SJSA1 (cell line): ENCODE data around the gene KEL. TPM values are rescaled to one million over a fixed set of nuclear protein-coding genes. Genes with fewer than 3 reads are reported as not detected.
"Not testable (repeated sequence)": the region's sequence is repeated elsewhere in the genome, so short reads cannot be mapped to it uniquely, and the experiment has no call there.

Experiments used
- DNase-seq, 2 experiments: peaks; one replicate each; pipeline ENCODE4 v3.0.0-alpha.2; 2015 to 2020; ENCODE audit warnings: low spot score in 2 of 2, low read depth in 1 of 2
- H3K27ac ChIP-seq: fragments of 250-450 bp; sonication (Bioruptor Pico); 2 replicates; pipeline ENCODE4 v1.5.1; 2020; ENCODE audit warnings: mild to moderate bottlenecking, moderate library complexity
- H3K27me3 ChIP-seq: fragments of 250-450 bp; sonication (Bioruptor Pico); replicated peaks from 2 replicates; pipeline ENCODE4 v1.5.1; 2020; ENCODE audit warnings: mild to moderate bottlenecking, moderate library complexity
- H3K36me3 ChIP-seq: fragments of 250-450 bp; sonication (Bioruptor Pico); 2 replicates; pipeline ENCODE4 v1.5.1; 2020; ENCODE audit warnings: mild to moderate bottlenecking
- H3K4me1 ChIP-seq: fragments of 250-450 bp; sonication (Bioruptor Pico); replicated peaks from 2 replicates; pipeline ENCODE4 v1.6.1; 2021; ENCODE audit warnings: mild to moderate bottlenecking
- H3K4me3 ChIP-seq: fragments of 250-450 bp; sonication (Bioruptor Pico); 2 replicates; pipeline ENCODE4 v1.5.1; 2020; ENCODE audit warnings: mild to moderate bottlenecking
- H3K9me3 ChIP-seq: fragments of 250-450 bp; sonication (Bioruptor Pico); replicated peaks from 2 replicates; pipeline ENCODE4 v1.5.1; 2020; ENCODE audit warnings: mild to moderate bottlenecking
- total RNA-seq: library from RNA; depleted of rRNA; stranded (reverse); fragments of >200 nt; shearing (Covaris generic); gene quantifications from 2 replicates; pipeline ENCODE4 v1.2.3, GENCODE V29; 2014

The KEL gene
- total RNA-seq, 1 experiment from 2014 or later: 5.1 TPM

- H3K4me1 ChIP-seq: no peaks in the 10 kb centered on the region
- H3K27me3 ChIP-seq: no peaks in the 10 kb centered on the region
- no peak overlapping the region for H3K27ac ChIP-seq
- H3K9me3 ChIP-seq: 0 out of 2 replicates have a peak, but pooled peaks cover 4% of the 10 kb centered on the region
- H3K4me3 ChIP-seq: no peak overlapping the region
- DNase-seq: no peak
- no peaks in the 10 kb centered on the region for H3K36me3 ChIP-seq
Measured at GRCh38 chr7:142983825-142984224, 21.7 kb upstream of the KEL start.

GRCh38 chr7:142978402-142978801 lies 16.2 kb upstream of the KEL start:
- not testable (repeated sequence) for H3K4me1 ChIP-seq, H3K4me3 ChIP-seq, H3K27me3 ChIP-seq, H3K36me3 ChIP-seq, H3K27ac ChIP-seq, DNase-seq, H3K9me3 ChIP-seq

GRCh38 chr7:142974626-142975025 lies 12.5 kb upstream of the KEL start:
- no peak for DNase-seq
- no peaks in the 10 kb centered on the region for H3K4me1 ChIP-seq
- H3K27me3 ChIP-seq: no peaks in the 10 kb centered on the region
- H3K9me3 ChIP-seq: no peaks in the 10 kb centered on the region
- H3K36me3 ChIP-seq: no peaks in the 10 kb centered on the region
- H3K4me3 ChIP-seq: no peak overlapping the region
- H3K27ac ChIP-seq: no peak overlapping the region

GRCh38 chr7:142969183-142969582 lies 7.0 kb upstream of the KEL start:
- H3K9me3 ChIP-seq: no peaks in the 10 kb centered on the region
- no peaks in the 10 kb centered on the region for H3K36me3 ChIP-seq
- H3K4me1 ChIP-seq: 0 out of 2 replicates have a peak, but pooled peaks cover 6% of the 10 kb centered on the region
- no peak overlapping the region for H3K4me3 ChIP-seq
- no peak for DNase-seq
- H3K27me3 ChIP-seq: no peaks in the 10 kb centered on the region
- no peak overlapping the region for H3K27ac ChIP-seq

GRCh38 chr7:142968229-142968628 lies 6.1 kb upstream of the KEL start:
- Histone ChIP-seq H3K36me3 (no peaks in the 10 kb centered on the region), H3K27ac (no peak overlapping the region), H3K4me3 (no peak overlapping the region), H3K4me1 (peaks cover 10% of the 10 kb centered on the region), H3K9me3 (no peaks in the 10 kb centered on the region), H3K27me3 (no peaks in the 10 kb centered on the region)
- no peak for DNase-seq

GRCh38 chr7:142964502-142965246 lies 2.5 kb upstream of the KEL start:
- Histone ChIP-seq H3K27ac (no peak overlapping the region), H3K27me3 (no peaks in the 10 kb centered on the region), H3K4me3 (no peak overlapping the region), H3K36me3 (no peaks in the 10 kb centered on the region), H3K9me3 (0 out of 2 replicates have a peak, but pooled peaks cover 2% of the 10 kb centered on the region), H3K4me1 (peaks cover 10% of the 10 kb centered on the region)
- no peak for DNase-seq

GRCh38 chr7:142963993-142964392 lies 1.8 kb upstream of the KEL start:
- Histone ChIP-seq H3K4me1 (peaks cover 10% of the 10 kb centered on the region), H3K27ac (no peak overlapping the region), H3K27me3 (no peaks in the 10 kb centered on the region), H3K4me3 (no peak overlapping the region), H3K9me3 (0 out of 2 replicates have a peak, but pooled peaks cover 2% of the 10 kb centered on the region), H3K36me3 (no peaks in the 10 kb centered on the region)
- DNase-seq: no peak

GRCh38 chr7:142962991-142963390 lies 828 bp upstream of the KEL start:
- Histone ChIP-seq H3K27ac (no peak overlapping the region), H3K4me1 (peaks cover 10% of the 10 kb centered on the region), H3K36me3 (no peaks in the 10 kb centered on the region), H3K4me3 (no peak overlapping the region), H3K27me3 (no peaks in the 10 kb centered on the region), H3K9me3 (0 out of 2 replicates have a peak, but pooled peaks cover 2% of the 10 kb centered on the region)
- no peak for DNase-seq

GRCh38 chr7:142961595-142961972 lies 579 bp downstream of the KEL start:
- Histone ChIP-seq H3K27me3 (no peaks in the 10 kb centered on the region), H3K27ac (no peak overlapping the region), H3K9me3 (0 out of 2 replicates have a peak, but pooled peaks cover 2% of the 10 kb centered on the region), H3K36me3 (no peaks in the 10 kb centered on the region), H3K4me3 (no peak overlapping the region), H3K4me1 (peaks cover 10% of the 10 kb centered on the region)
- no peak for DNase-seq

- H3K27ac ChIP-seq: no peak overlapping the region
- no peaks in the 10 kb centered on the region for H3K27me3 ChIP-seq
- H3K9me3 ChIP-seq: 0 out of 2 replicates have a peak, but pooled peaks cover 2% of the 10 kb centered on the region
- H3K36me3 ChIP-seq: no peaks in the 10 kb centered on the region
- H3K4me3 ChIP-seq: no peak overlapping the region
- peaks cover 10% of the 10 kb centered on the region for H3K4me1 ChIP-seq
- no peak for DNase-seq
Measured at GRCh38 chr7:142960955-142961512, 1.1 kb downstream of the KEL start.

GRCh38 chr7:142959202-142959601 lies 3.0 kb downstream of the KEL start:
- Histone ChIP-seq H3K36me3 (no peaks in the 10 kb centered on the region), H3K9me3 (0 out of 2 replicates have a peak, but pooled peaks cover 2% of the 10 kb centered on the region), H3K27ac (no peak overlapping the region), H3K27me3 (no peaks in the 10 kb centered on the region), H3K4me1 (peaks cover 8% of the 10 kb centered on the region), H3K4me3 (no peak overlapping the region)
- no peak for DNase-seq

- DNase-seq: no peak
- Histone ChIP-seq H3K27me3 (no peaks in the 10 kb centered on the region), H3K4me1 (0 out of 2 replicates have a peak, but pooled peaks cover 3% of the 10 kb centered on the region), H3K36me3 (no peaks in the 10 kb centered on the region), H3K9me3 (0 out of 2 replicates have a peak, but pooled peaks cover 2% of the 10 kb centered on the region), H3K4me3 (no peak overlapping the region), H3K27ac (no peak overlapping the region)
Measured at GRCh38 chr7:142957723-142958122, 4.4 kb downstream of the KEL start.

- H3K36me3 ChIP-seq: no peaks in the 10 kb centered on the region
- no peak for DNase-seq
- 0 out of 2 replicates have a peak, but pooled peaks cover 2% of the 10 kb centered on the region for H3K9me3 ChIP-seq
- no peak overlapping the region for H3K27ac ChIP-seq
- H3K27me3 ChIP-seq: no peaks in the 10 kb centered on the region
- H3K4me1 ChIP-seq: 0 out of 2 replicates have a peak, but pooled peaks cover 3% of the 10 kb centered on the region
- H3K4me3 ChIP-seq: no peak overlapping the region
Measured at GRCh38 chr7:142956951-142957623, 5.1 kb downstream of the KEL start.
